ENCODE measurements around the gene KLC3. TPM values are rescaled to one million over a fixed set of nuclear protein-coding genes. Genes with fewer than 3 reads are reported as not detected.
"Not testable (repeated sequence)": the region's sequence is repeated elsewhere in the genome, so short reads cannot be mapped to it uniquely, and the experiment has no call there.

The KLC3 gene
- total RNA-seq, 2 experiments from 2014 or later, result not detected

DNA sequence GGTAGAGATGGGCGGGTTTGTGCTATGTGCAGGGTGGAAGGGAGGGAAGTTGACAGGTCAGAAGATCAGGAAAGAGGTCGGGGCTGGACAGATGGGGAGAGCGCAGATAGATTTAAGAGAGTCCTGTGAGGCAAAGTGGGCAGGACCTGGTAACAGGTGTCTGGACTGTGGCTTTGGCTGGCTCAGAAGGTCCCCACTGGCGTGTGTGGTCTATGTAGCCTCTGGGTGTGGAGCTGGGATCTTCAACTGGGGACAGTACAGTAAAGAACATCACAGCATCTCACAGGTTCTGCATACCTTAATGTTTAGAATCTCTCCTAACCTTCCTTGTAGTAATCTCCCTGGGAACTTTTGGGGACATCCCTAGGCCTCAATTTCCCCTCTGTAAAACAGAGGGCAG, 35.5 kb upstream of the KLC3 start:
- Mint-ChIP-seq H3K27ac (no peak overlapping the region), H3K4me3 (no peak overlapping the region), H3K36me3 (ENCODE audit: low read depth) (peaks cover 2% of the 10 kb centered on the region), H3K27me3 (ENCODE audit: low read depth) (no peaks in the 10 kb centered on the region), H3K4me1 (ENCODE audit: low read depth) (no peaks in the 10 kb centered on the region), H3K9me3 (peaks cover 4% of the 10 kb centered on the region)
- CTCF ChIA-PET, result interaction anchor here (1.0 kb wide), 1 partner anchor 118 kb away, joined by 3 read pairs; no protein-coding TSS in a partner anchor
- no peak for DNase-seq
- intact Hi-C loops (cut with micrococcal nuclease), result no loop called here

DNA sequence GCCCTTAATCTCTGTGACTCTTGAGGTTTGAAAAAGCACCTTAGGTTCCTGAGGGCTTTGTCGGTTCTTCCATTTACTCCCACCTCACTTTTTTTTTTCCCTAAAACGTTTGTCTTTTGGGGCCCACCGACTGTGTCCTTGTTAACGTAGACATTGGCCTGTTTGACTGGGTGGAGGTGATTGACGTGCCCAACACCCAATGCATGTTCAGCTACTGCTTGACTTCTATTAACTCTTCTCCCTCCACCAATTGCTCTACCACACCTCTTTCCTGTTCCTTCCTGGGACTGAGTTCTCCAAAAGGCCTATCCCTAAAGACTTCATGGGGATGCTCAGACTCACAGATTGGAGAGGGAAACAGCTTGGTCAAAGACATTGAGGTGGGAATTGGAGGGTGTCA, 35.1 kb upstream of the KLC3 start:
- H3K27me3 Mint-ChIP-seq (ENCODE audit: low read depth), result no peaks in the 10 kb centered on the region
- DNase-seq, result no peak
- H3K9me3 Mint-ChIP-seq, result peaks cover 4% of the 10 kb centered on the region
- CTCF ChIA-PET, result interaction anchor here (0.6 to 1.0 kb wide), 2 partner anchors 118 to 1197 kb away, joined by 3 read pairs; no protein-coding TSS in a partner anchor
- H3K27ac Mint-ChIP-seq, result no peak overlapping the region
- intact Hi-C loops (cut with micrococcal nuclease), result no loop called here
- H3K36me3 Mint-ChIP-seq (ENCODE audit: low read depth), result no peaks in the 10 kb centered on the region
- H3K4me3 Mint-ChIP-seq, result no peak overlapping the region
- no peaks in the 10 kb centered on the region for H3K4me1 Mint-ChIP-seq (ENCODE audit: low read depth)

DNA sequence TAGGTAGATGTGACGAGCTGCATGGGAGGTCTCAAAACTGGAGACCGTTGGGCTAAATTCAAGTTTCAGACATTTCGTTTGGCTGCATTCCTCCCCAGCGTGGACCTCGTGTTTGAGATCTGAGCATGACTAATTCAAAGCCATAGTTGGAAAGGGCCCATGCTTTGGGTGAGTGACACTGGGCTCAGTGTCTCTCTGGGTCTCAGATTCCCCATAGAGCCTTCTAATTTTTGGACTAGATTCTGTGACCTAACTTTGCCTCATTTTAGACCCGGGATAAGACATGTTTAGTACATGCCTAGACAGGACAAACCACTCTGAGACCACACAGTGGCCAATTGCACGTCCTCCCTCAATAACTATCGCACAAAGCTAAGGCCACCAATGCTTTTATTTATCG, 34.5 kb upstream of the KLC3 start:
- no peak for DNase-seq
- CTCF ChIA-PET, result interaction anchor here (0.6 to 1.0 kb wide), 2 partner anchors 119 to 1197 kb away, joined by 3 read pairs; no protein-coding TSS in a partner anchor
- intact Hi-C loops (cut with micrococcal nuclease), result no loop called here
- H3K4me3 Mint-ChIP-seq, result no peak overlapping the region
- peaks cover 4% of the 10 kb centered on the region for H3K9me3 Mint-ChIP-seq
- no peak overlapping the region for H3K27ac Mint-ChIP-seq
- H3K4me1 Mint-ChIP-seq (ENCODE audit: low read depth), result no peaks in the 10 kb centered on the region
- no peaks in the 10 kb centered on the region for H3K36me3 Mint-ChIP-seq (ENCODE audit: low read depth)
- no peaks in the 10 kb centered on the region for H3K27me3 Mint-ChIP-seq (ENCODE audit: low read depth)

DNA sequence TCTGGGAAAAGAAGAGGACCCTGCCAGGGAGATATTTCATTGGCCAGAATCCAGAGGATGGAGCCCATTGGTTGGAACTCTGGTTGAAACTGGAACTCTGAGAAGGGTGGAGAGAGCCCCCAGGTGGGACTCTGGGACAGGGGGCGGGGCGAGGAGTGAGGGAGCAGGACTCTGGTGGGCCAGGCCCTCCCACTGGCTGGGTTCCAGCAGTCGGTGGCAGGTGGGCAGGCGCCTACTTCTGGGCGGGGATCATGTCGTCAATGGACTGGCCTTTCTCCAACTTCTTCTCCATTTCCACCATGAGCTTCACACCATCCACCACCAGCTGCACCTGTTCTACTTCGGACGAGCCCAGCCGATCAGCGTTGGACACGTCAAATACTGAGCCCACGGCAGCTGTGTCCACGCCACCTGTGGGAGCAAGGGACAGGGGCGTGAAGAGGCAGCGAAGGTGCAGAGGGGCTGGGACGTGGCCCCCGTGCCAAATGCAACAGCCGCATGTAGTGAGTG, 34.0 kb upstream of the KLC3 start:
- Mint-ChIP-seq H3K4me3 (no peak overlapping the region), H3K36me3 (ENCODE audit: low read depth) (no peaks in the 10 kb centered on the region), H3K27me3 (ENCODE audit: low read depth) (peaks cover 3% of the 10 kb centered on the region), H3K27ac (no peak overlapping the region), H3K9me3 (peaks cover 4% of the 10 kb centered on the region), H3K4me1 (ENCODE audit: low read depth) (no peaks in the 10 kb centered on the region)
- intact Hi-C loops (cut with micrococcal nuclease), result no loop called here
- no peak for DNase-seq
- CTCF ChIA-PET, result interaction anchor here (0.6 kb wide), 1 partner anchor 1775 kb away, joined by 5 read pairs; no protein-coding TSS in a partner anchor

DNA sequence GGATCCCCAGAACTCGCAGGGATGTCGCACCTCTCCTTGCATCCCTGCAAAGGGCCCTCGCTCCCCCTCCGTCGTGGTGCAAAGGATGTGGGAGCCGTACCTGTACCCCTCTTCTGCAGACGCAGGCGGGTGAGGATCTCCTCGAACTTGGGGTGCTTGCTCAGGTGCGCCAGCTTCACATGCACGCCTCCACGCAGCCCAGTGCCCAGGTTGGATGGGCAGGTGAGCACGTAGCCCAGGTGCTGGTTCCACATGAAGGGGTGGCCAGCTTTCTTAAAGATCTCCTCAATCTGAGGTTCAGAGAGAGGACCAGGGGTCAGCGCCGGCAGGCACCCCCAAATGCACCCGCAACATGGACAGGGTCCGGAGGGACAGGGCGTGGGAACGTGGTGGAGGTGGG, 33.2 kb upstream of the KLC3 start:
- CTCF ChIA-PET, result interaction anchor here (0.6 kb wide), 1 partner anchor 1776 kb away, joined by 5 read pairs; no protein-coding TSS in a partner anchor
- no peak overlapping the region for H3K27ac Mint-ChIP-seq
- H3K4me1 Mint-ChIP-seq (ENCODE audit: low read depth), result no peaks in the 10 kb centered on the region
- intact Hi-C loops (cut with micrococcal nuclease), result no loop called here
- H3K9me3 Mint-ChIP-seq, result peaks cover 4% of the 10 kb centered on the region
- H3K27me3 Mint-ChIP-seq (ENCODE audit: low read depth), result peaks cover 5% of the 10 kb centered on the region
- H3K4me3 Mint-ChIP-seq, result no peak overlapping the region
- no peaks in the 10 kb centered on the region for H3K36me3 Mint-ChIP-seq (ENCODE audit: low read depth)
- no peak for DNase-seq

DNA sequence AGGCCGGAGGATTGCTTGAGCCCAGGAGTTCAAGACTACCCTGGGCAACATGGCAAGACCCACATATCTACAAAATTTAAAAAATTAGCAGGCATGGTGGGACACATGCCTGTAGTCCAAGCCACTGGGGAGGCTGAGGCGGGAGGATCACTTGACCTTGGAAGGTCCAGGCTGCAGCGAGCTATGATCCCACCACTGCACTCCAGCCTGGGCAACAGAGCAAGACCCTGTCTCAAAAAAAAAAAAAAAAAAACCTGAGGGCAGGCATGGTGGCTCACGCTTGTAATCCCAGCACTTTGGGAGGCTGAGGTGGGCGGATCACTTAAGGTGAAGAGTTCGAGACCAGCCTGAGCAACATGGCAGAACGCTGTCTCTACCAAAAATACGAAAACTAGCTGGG, 31.2 kb upstream of the KLC3 start:
- intact Hi-C loops (cut with micrococcal nuclease); H3K4me3 Mint-ChIP-seq; H3K4me1 Mint-ChIP-seq (ENCODE audit: low read depth); H3K27ac Mint-ChIP-seq; CTCF ChIA-PET; DNase-seq; H3K9me3 Mint-ChIP-seq; H3K36me3 Mint-ChIP-seq (ENCODE audit: low read depth); H3K27me3 Mint-ChIP-seq (ENCODE audit: low read depth): not testable (repeated sequence)

DNA sequence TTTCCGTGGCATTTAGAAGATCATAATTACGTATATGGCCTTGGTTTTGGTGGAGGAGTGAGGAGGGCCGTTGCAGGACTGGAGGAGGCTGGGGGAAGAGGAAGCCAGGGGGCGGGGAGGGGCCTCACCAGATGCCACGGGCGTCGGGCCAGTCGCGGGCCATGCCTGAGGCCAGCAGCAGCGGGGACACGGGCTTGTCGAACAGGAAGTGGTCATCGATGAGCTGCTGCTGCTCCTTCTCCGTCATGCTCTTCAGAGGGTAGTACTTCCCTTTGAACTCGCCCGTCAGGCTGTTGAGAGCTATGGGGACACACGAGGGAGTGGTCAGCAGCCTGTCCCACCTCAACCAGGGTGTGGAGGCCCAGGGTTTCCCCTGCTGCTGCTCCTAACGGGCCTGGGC, 28.9 kb upstream of the KLC3 start:
- no peaks in the 10 kb centered on the region for H3K9me3 Mint-ChIP-seq
- CTCF ChIA-PET, result no interaction called here

DNA sequence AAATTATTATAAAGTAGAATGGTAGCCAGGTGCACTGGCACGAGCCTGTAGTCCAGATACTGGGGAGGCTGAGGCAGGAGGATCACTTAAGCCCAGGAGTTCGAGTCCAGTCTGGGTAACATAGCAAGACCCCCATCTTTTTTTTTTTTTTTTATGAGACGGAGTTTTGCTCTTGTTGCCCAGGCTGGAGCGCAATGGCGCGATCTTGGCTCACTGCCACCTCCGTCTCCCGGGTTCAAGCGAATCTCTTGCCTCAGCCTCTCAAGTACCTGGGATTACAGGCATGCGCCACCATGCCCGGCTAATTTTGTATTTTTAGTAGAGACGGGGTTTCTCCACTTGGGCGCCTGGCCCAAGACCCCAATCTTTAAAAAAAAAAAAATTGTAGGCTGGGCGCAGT, 28.3 kb upstream of the KLC3 start:
- intact Hi-C loops (cut with micrococcal nuclease); H3K36me3 Mint-ChIP-seq (ENCODE audit: low read depth); H3K4me1 Mint-ChIP-seq (ENCODE audit: low read depth); H3K27ac Mint-ChIP-seq; H3K4me3 Mint-ChIP-seq; DNase-seq; H3K9me3 Mint-ChIP-seq; CTCF ChIA-PET: not testable (repeated sequence)
- peaks cover 15% of the 10 kb centered on the region for H3K27me3 Mint-ChIP-seq (ENCODE audit: low read depth)

More for the DNA sequence above, 28.9 kb upstream of the KLC3 start:
- peaks cover 10% of the 10 kb centered on the region for H3K27me3 Mint-ChIP-seq (ENCODE audit: low read depth)
- DNase-seq, result no peak
- intact Hi-C loops (cut with micrococcal nuclease), result no loop called here
- no peaks in the 10 kb centered on the region for H3K4me1 Mint-ChIP-seq (ENCODE audit: low read depth)
- no peaks in the 10 kb centered on the region for H3K36me3 Mint-ChIP-seq (ENCODE audit: low read depth)
- H3K27ac Mint-ChIP-seq, result no peak overlapping the region
- H3K4me3 Mint-ChIP-seq, result no peak overlapping the region

DNA sequence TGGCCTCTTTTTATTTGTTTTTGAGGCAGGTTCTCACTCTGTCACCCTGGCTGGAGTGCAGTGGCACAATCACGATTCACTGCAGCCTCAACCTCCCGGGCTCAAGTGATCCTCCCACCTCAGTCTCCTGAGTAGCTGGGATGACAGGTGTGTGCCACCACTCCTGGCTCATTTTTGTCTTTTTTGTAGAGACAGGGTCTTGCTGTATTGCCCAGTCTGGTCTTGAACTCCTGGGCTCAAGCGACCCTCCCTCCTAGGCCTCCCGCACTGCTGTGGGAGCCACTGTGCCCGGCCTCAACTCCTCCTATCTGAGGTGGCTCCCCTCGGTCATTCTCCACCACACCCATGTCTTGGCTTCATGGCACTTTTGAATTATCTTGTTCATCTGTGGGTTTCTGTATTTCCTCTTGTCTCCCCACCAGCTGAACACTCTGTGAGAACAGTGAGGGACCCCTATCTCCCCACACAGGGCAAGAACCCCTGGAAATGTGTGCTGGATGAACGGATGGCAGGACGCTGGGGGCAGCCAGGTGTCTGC, 25.8 kb upstream of the KLC3 start:
- CTCF ChIA-PET, result no interaction called here
- DNase-seq, result no peak
- intact Hi-C loops (cut with micrococcal nuclease), result no loop called here
- Mint-ChIP-seq H3K4me1 (ENCODE audit: low read depth) (no peaks in the 10 kb centered on the region), H3K9me3 (no peaks in the 10 kb centered on the region), H3K36me3 (ENCODE audit: low read depth) (no peaks in the 10 kb centered on the region), H3K27ac (no peak overlapping the region), H3K4me3 (no peak overlapping the region), H3K27me3 (ENCODE audit: low read depth) (peaks cover 24% of the 10 kb centered on the region)

DNA sequence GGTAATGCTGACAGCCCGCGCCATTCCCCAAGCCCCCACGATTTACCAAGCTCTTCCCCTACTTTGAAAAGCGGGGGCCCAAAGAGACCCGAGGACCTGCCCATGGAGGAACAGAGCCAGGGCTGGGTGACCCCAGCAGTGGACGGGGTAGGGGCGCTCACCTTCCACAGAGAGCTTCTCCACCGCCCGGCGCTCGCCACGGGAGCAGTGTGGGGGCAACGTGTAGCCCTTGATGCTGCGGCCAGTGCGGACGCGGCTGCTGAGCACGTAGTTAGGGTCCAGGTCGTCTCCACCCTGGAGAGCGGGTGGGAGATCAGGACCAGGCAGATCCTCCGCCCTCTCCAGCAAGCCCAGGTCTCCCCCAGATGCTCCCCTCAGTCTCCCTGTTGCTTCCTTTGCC, 25.2 kb upstream of the KLC3 start:
- no peak for DNase-seq
- H3K4me1 Mint-ChIP-seq (ENCODE audit: low read depth), result no peaks in the 10 kb centered on the region
- CTCF ChIA-PET, result no interaction called here
- H3K9me3 Mint-ChIP-seq, result no peaks in the 10 kb centered on the region
- no peak overlapping the region for H3K4me3 Mint-ChIP-seq
- H3K27ac Mint-ChIP-seq, result no peak overlapping the region
- intact Hi-C loops (cut with micrococcal nuclease), result no loop called here
- H3K27me3 Mint-ChIP-seq (ENCODE audit: low read depth), result peaks cover 24% of the 10 kb centered on the region
- H3K36me3 Mint-ChIP-seq (ENCODE audit: low read depth), result no peaks in the 10 kb centered on the region

DNA sequence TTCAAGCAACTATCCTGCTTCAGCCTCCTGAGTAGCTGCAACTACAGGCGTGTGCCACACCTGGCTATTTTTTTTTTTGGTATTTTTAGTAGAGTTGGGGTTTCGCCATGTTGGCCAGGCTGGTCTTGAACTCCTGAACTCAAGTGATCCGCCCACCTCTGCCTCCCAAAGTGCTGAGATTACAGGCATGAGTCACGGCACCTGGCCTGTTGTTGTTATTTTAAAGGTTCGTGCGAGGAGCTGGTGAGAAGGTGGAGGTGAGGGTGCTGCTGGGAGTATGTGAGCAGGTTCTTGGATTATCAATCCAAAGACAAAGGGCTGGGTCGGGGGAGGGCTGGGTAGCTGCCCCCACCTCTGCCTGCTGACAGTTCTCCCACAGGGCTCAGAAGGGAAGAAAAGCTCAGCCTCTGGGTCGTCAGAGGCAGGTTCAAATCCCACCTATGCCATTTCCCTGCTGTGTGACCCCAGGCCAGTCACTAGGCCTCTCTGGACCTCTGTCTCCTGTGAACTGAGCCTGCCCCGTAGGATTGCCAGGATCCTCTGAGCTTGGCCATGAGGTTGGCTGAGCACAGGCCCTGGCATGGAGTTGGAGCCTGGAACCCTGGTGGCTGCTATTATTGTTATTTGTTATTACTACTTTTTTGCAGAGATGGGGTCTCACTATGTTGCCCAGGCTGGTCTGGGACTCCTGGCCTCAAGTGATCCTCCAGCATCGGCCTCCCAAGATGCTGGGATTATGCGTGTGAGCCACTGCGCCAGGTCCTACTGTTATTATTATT, 19.4 kb upstream of the KLC3 start:
- H3K27ac Mint-ChIP-seq, result no peak overlapping the region
- intact Hi-C loops (cut with micrococcal nuclease), result no loop called here
- DNase-seq, result no peak
- H3K36me3 Mint-ChIP-seq (ENCODE audit: low read depth), result no peaks in the 10 kb centered on the region
- no peaks in the 10 kb centered on the region for H3K9me3 Mint-ChIP-seq
- CTCF ChIA-PET, result interaction anchor here (0.5 kb wide), 1 partner anchor 234 kb away, joined by 3 read pairs; no protein-coding TSS in a partner anchor
- H3K4me1 Mint-ChIP-seq (ENCODE audit: low read depth), result no peaks in the 10 kb centered on the region
- H3K4me3 Mint-ChIP-seq, result no peak overlapping the region
- peaks cover 40% of the 10 kb centered on the region for H3K27me3 Mint-ChIP-seq (ENCODE audit: low read depth)

DNA sequence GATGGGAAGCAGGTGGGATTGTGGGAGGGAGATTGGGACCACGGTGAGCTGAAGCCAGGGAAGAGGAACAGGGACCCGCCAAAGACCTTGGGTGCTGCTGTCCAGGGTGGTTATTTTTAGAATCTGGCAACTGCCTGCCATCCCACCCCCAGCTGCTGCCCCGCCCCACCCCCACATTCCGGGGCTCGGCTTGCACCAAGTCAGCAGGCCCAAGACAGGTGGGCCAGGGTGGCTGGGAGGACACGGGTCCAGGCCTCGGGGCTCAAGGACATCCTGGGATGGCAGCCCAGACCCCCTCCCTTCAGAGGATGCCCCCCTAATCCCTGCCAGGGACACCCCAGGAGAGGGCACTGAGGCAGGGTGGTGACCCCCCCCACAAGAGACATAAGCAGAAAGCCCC, 18.7 kb upstream of the KLC3 start:
- no peaks in the 10 kb centered on the region for H3K36me3 Mint-ChIP-seq (ENCODE audit: low read depth)
- no peaks in the 10 kb centered on the region for H3K4me1 Mint-ChIP-seq (ENCODE audit: low read depth)
- H3K4me3 Mint-ChIP-seq, result no peak overlapping the region
- no peak overlapping the region for H3K27ac Mint-ChIP-seq
- H3K27me3 Mint-ChIP-seq (ENCODE audit: low read depth), result peaks cover 37% of the 10 kb centered on the region
- H3K9me3 Mint-ChIP-seq, result no peaks in the 10 kb centered on the region
- intact Hi-C loops (cut with micrococcal nuclease), result no loop called here
- no peak for DNase-seq
- CTCF ChIA-PET, result interaction anchor here (0.5 kb wide), 1 partner anchor 234 kb away, joined by 3 read pairs; no protein-coding TSS in a partner anchor

DNA sequence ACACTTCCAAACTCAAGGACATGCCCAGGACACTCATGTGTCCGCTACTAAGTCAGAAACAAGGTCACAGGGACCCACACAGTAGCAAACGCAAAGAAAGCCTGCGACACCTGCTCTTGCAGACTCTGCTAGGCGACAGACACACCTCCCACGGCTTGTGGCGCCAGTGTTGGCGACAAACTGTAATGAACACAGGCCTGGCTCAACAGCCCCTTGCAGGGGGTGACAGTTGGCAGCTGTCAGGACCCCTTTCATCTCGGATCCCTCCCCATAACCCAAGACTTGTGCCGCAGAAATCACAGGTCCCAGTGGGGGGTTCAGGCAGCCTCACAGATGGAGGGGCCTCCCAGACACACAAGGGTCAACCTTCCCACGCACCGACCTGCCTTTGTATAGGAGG, 18.2 kb upstream of the KLC3 start:
- CTCF ChIA-PET, result no interaction called here
- intact Hi-C loops (cut with micrococcal nuclease), result no loop called here
- H3K4me3 Mint-ChIP-seq, result no peak overlapping the region
- no peak for DNase-seq
- no peaks in the 10 kb centered on the region for H3K4me1 Mint-ChIP-seq (ENCODE audit: low read depth)
- no peak overlapping the region for H3K27ac Mint-ChIP-seq
- H3K27me3 Mint-ChIP-seq (ENCODE audit: low read depth), result peaks cover 35% of the 10 kb centered on the region
- no peaks in the 10 kb centered on the region for H3K9me3 Mint-ChIP-seq
- no peaks in the 10 kb centered on the region for H3K36me3 Mint-ChIP-seq (ENCODE audit: low read depth)
